Osteoblast (primary cell): ENCODE data around the gene LY86. TPM values are rescaled to one million over a fixed set of nuclear protein-coding genes. Genes with fewer than 3 reads are reported as not detected.

ENCODE experiments used
- DNase-seq: peaks from one replicate; pipeline ENCODE4 v3.0.0; 2011; ENCODE audit warnings: low spot score, mixed read lengths; ENCODE audit not compliant: insufficient read length; ENCODE audit errors: missing footprints
- H2AFZ ChIP-seq: 2 replicates; pipeline ENCODE4 v1.6.0; 2011; ENCODE audit warnings: mild to moderate bottlenecking, low read length
- H3K27ac ChIP-seq: 2 replicates; pipeline ENCODE4 v1.5.1; 2011; ENCODE audit warnings: mild to moderate bottlenecking, low read depth, low read length, moderate library complexity
- H3K27me3 ChIP-seq: 2 replicates; pipeline ENCODE4 v1.6.0; 2012; ENCODE audit warnings: mild to moderate bottlenecking, control low read depth, inconsistent platforms, low read length, moderate library complexity; ENCODE audit not compliant: insufficient read depth
- H3K36me3 ChIP-seq: 2 replicates; pipeline ENCODE4 v1.5.1; 2011; ENCODE audit warnings: mild to moderate bottlenecking, low read length, control low read depth, moderate library complexity; ENCODE audit not compliant: insufficient read depth
- H3K4me1 ChIP-seq: 2 replicates; pipeline ENCODE4 v1.5.1; 2011; ENCODE audit warnings: mild to moderate bottlenecking, low read length, control low read depth, moderate library complexity; ENCODE audit not compliant: insufficient read depth
- H3K4me2 ChIP-seq: 2 replicates; pipeline ENCODE4 v1.6.0; 2011; ENCODE audit warnings: mild to moderate bottlenecking, low read length; ENCODE audit not compliant: insufficient read depth
- H3K4me3 ChIP-seq: fragments of 200-600 bp; sonication (generic); 3 replicates; pipeline ENCODE4 v1.5.1; 2012; ENCODE audit warnings: mild to moderate bottlenecking, low read length, inconsistent platforms; ENCODE audit not compliant: insufficient read depth
- H3K79me2 ChIP-seq: 2 replicates; pipeline ENCODE4 v1.6.0; 2012; ENCODE audit warnings: mild to moderate bottlenecking, low read length, control low read depth, inconsistent platforms; ENCODE audit not compliant: insufficient read depth
- H3K9me3 ChIP-seq: 2 replicates; pipeline ENCODE4 v1.5.1; 2011; ENCODE audit warnings: low read depth, low read length, control low read depth
- H4K20me1 ChIP-seq: 2 replicates; pipeline ENCODE4 v1.6.0; 2012; ENCODE audit warnings: mild to moderate bottlenecking, low read length, control low read depth; ENCODE audit not compliant: insufficient read depth
- CTCF ChIP-seq: IDR thresholded peaks from 2 replicates; pipeline ENCODE4 v1.5.1; 2011; ENCODE audit warnings: mild to moderate bottlenecking, low read depth, low read length, moderate library complexity; ENCODE audit errors: extremely low read depth
- total RNA-seq: library from RNA; depleted of rRNA; stranded (reverse); fragments of >200 nt; gene quantifications from 2 replicates; pipeline ENCODE4 v1.2.3, GENCODE V29; 2012

Gene LY86
- total RNA-seq, 1 donor = not detected

DNA sequence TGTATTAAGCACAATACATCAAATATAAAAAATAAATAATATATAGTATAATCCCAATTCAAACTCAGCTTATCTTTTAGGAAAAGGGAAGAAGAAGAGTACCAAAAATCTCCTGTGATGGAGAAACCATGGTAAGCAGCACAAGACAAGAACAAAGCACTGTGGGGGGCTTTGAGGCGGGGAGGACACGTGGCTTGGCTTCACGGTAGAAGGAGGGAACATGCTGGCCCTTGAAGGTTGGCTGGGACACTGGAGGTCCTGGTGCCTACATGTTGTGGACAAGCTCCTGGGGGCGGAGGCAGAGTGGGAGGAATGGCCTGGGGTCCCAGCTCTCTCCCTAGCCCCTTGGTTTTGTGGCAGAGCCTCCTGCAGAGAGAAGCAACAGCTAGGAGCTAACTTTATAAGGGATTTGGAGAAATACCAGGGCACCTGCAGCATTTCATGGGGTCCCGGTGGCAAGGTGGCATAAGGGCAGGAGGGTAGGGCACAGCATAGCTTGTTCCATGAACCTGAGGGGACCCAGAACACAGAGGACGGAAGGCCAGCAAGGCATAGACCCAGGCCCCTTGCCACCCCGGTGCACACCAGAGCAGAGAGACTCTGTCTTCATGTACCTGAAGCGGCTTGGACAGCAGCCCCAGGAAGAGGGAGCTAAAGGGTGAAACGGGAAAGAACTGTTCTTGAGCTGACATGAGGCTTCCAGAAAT, 72.0 kb downstream of the LY86 start:
- no peak overlapping the region for H3K4me2 ChIP-seq
- no peak for TF ChIP-seq CTCF

DNA sequence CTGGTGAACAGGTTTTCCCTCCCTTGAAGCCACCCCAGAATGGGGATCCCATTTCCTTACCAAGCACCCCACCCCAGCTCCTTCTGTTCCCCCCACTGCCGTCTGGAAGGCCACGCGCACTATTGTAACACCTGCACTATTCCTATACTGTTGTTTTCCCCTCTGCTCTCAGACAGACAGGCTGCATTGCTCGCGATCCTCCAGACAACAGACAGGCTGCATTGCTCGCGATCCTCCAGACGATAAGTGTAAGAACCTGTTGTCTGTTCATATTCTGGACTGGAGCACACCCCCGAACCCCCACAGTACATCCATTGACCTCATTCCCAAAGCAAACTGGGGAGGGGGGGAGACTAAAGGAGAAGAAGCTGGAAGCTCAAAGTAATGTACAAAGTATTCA, 72.7 kb downstream of the LY86 start:
- H3K4me2 ChIP-seq = no peak overlapping the region
- no peak for DNase-seq
- TF ChIP-seq CTCF = no peak
- no peak overlapping the region for H3K4me3 ChIP-seq
- H3K27me3 ChIP-seq = peaks cover 2% of the 10 kb centered on the region
- no peak overlapping the region for H2AFZ ChIP-seq
- no peaks in the 10 kb centered on the region for H3K9me3 ChIP-seq
- no peak overlapping the region for H3K27ac ChIP-seq
- no peaks in the 10 kb centered on the region for H3K79me2 ChIP-seq
- H3K36me3 ChIP-seq = no peaks in the 10 kb centered on the region
- no peaks in the 10 kb centered on the region for H3K4me1 ChIP-seq
- no peaks in the 10 kb centered on the region for H4K20me1 ChIP-seq

More for the DNA sequence above, 72.0 kb downstream of the LY86 start:
- H3K9me3 ChIP-seq = no peaks in the 10 kb centered on the region
- no peaks in the 10 kb centered on the region for H3K79me2 ChIP-seq
- no peak for DNase-seq
- H3K27me3 ChIP-seq = peaks cover 2% of the 10 kb centered on the region
- H3K36me3 ChIP-seq = no peaks in the 10 kb centered on the region
- H2AFZ ChIP-seq = no peak overlapping the region
- no peaks in the 10 kb centered on the region for H4K20me1 ChIP-seq
- no peak overlapping the region for H3K27ac ChIP-seq
- H3K4me3 ChIP-seq = no peak overlapping the region
- H3K4me1 ChIP-seq = no peaks in the 10 kb centered on the region

DNA sequence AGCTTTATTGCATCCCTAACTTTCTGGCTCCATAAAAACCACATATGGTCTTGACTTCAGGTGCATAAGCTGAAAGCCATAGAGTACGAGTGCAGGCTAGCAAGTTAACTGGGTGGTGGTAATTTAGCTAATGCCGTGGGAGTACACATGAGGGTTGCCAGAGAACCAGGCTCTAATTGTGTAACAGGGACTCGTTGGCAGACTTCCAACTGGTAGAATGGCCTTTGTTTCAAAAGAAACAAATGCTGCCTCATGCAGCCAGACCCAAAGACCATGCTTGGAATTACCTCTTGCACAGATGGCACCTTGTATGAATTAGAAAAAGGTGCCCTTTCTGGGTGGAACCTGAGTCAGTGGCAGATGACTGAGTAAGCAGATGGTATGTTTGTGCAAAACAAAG, 73.2 kb downstream of the LY86 start:
- DNase-seq = peak; percentile 62
- H3K4me3 ChIP-seq = no peak overlapping the region
- no peak for TF ChIP-seq CTCF

DNA sequence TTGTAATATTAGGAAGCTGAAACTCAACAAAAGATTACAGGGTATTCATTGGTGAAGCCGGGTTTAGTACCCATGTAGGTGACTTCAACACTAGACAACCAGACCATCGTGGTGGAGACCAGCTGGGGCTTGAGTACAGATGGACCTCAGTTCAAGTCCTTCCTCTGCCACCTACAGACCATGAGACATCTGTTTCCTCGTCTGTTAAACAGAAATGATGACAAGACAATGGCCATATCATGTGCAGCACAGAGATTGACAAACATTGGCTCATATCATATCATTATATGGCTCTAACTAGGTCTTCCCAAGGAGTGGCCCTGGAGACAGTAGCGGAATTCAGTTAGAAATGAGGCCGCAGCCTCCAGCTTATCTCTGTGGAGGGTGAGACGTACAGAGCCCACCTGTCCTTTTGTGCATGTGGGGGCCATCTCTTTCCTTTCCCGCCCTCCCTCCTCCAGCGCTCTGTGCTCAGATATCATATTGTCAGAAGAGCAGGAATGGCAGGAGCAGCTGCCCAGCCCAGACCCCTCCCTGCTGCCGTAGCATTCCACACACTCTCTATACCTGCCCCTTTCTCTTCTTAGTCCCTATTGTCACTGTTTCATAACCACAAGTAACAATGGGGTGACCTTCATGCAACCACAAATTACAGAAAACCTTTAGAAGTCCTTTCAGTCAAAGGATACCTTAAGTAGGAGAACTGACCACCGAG, 75.1 kb downstream of the LY86 start:
- TF ChIP-seq CTCF = no peak
- DNase-seq = no peak
- H3K4me2 ChIP-seq = no peak overlapping the region
- no peaks in the 10 kb centered on the region for H3K36me3 ChIP-seq
- H3K27me3 ChIP-seq = peaks cover 2% of the 10 kb centered on the region
- no peaks in the 10 kb centered on the region for H3K79me2 ChIP-seq
- no peaks in the 10 kb centered on the region for H3K9me3 ChIP-seq
- H3K4me1 ChIP-seq = no peaks in the 10 kb centered on the region
- no peak overlapping the region for H2AFZ ChIP-seq
- no peak overlapping the region for H3K4me3 ChIP-seq
- no peak overlapping the region for H3K27ac ChIP-seq
- no peaks in the 10 kb centered on the region for H4K20me1 ChIP-seq

More for the DNA sequence above, 73.2 kb downstream of the LY86 start:
- Histone ChIP-seq H3K9me3 (no peaks in the 10 kb centered on the region), H3K4me1 (no peaks in the 10 kb centered on the region), H3K4me2 (no peak overlapping the region), H4K20me1 (no peaks in the 10 kb centered on the region), H2AFZ (no peak overlapping the region), H3K79me2 (no peaks in the 10 kb centered on the region), H3K36me3 (no peaks in the 10 kb centered on the region), H3K27me3 (peaks cover 2% of the 10 kb centered on the region), H3K27ac (no peak overlapping the region)
